ENCODE measurements around the gene CCNYL1. TPM values are rescaled to one million over a fixed set of nuclear protein-coding genes. Genes with fewer than 3 reads are reported as not detected.
"Not testable (repeated sequence)": the region's sequence is repeated elsewhere in the genome, so short reads cannot be mapped to it uniquely, and the experiment has no call there.

CCNYL1 gene
- total RNA-seq, 1 donor from 2014 or later = 7.1 TPM

DNA sequence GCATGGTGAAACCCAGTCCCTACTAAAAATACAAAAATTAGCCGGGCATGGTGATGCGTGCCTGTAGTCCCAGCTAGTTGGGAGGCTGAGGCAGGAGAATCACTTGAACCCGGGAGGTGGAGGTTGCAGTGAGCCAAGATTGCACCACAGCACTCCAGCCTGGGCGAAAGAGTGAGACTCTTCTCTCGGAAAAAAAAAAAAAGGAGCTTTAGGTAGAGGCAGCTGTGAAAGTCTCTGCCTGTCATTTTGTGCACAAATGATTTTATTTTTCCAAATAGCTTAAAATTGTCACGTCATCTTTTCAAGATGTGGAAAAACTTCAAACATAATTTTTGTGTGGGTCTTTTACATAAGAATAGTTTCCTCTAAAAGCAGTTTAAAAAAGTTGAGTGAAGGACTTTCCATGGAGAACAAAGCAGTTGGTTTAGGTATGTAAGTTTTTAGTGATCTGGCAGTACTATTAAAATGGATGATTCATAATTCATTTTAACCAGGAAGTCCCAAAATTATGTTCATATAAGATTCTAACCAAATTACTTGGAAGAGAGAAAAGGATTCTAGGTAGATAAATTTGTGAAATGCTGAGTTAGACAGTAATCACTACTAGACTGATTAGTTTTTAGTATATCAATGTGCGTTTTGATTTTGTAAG lies 11.5 kb downstream of the CCNYL1 start:
- intact Hi-C loops (cut with DNase I) = no loop called here
- H3K36me3 ChIP-seq = no peaks in the 10 kb centered on the region
- peaks cover 14% of the 10 kb centered on the region for H3K4me1 ChIP-seq
- no peak for DNase-seq (ENCODE audit: extremely low spot score in 2 of 2)
- TF ChIP-seq POLR2AphosphoS5 (IDR thresholded peaks at IDR 0.05; ENCODE audit: insufficient read depth in 1 of 2, low read depth in 1 of 2) = no peak
- TF ChIP-seq POLR2A (IDR thresholded peaks at IDR 0.05) = no peak
- no peak overlapping the region for H3K4me3 ChIP-seq
- H3K27ac ChIP-seq = no peak overlapping the region
- H3K9me3 ChIP-seq = no peaks in the 10 kb centered on the region
- H3K27me3 ChIP-seq = no peaks in the 10 kb centered on the region

DNA sequence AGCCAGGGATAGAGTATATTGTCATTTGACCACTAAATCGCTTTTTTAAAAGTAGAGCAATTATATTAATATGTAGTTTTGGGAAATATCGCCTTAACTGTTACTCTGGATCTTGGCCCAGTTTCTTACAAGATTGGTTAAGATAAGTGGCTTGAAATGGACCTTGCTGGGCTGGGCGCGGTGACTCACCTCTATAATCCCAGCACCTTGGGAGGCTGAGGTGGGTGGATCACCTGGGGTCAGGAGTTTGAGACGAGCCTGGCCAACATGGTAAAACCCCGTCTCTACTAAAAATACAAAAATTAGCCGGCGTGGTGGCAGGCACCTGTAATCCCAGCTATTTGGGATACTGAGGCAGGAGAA lies 12.0 kb downstream of the CCNYL1 start:
- H3K4me1 ChIP-seq = peaks cover 11% of the 10 kb centered on the region
- H3K9me3 ChIP-seq; intact Hi-C loops (cut with DNase I); H3K36me3 ChIP-seq; DNase-seq (ENCODE audit: extremely low spot score in 2 of 2); H3K4me3 ChIP-seq; H3K27me3 ChIP-seq; H3K27ac ChIP-seq: not testable (repeated sequence)

DNA sequence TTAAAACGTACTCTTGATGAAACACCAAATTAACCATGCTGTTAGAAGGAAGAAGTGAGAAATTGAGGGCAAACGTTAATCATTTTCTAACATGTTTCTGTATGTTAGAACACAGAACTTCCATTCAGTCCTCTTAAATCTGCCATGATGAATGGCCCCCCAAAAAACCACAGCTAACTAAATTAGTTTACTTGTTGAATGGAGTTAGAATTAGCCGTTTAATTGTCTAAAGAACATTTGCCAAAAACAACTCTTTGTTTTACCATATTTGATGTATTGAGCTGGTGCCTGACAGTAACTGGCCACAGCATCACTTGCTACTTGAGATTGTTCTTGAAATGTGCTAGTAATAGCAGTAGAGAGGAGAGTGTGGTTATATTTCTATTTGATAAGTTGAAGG lies 12.7 kb downstream of the CCNYL1 start:
- Histone ChIP-seq H3K36me3 (no peaks in the 10 kb centered on the region), H3K27ac (no peak overlapping the region), H3K27me3 (no peaks in the 10 kb centered on the region), H3K4me1 (peaks cover 10% of the 10 kb centered on the region), H3K9me3 (no peaks in the 10 kb centered on the region), H3K4me3 (no peak overlapping the region)
- intact Hi-C loops (cut with DNase I) = no loop called here
- no peak for DNase-seq (ENCODE audit: extremely low spot score in 2 of 2)
- TF ChIP-seq, protein P1, sequence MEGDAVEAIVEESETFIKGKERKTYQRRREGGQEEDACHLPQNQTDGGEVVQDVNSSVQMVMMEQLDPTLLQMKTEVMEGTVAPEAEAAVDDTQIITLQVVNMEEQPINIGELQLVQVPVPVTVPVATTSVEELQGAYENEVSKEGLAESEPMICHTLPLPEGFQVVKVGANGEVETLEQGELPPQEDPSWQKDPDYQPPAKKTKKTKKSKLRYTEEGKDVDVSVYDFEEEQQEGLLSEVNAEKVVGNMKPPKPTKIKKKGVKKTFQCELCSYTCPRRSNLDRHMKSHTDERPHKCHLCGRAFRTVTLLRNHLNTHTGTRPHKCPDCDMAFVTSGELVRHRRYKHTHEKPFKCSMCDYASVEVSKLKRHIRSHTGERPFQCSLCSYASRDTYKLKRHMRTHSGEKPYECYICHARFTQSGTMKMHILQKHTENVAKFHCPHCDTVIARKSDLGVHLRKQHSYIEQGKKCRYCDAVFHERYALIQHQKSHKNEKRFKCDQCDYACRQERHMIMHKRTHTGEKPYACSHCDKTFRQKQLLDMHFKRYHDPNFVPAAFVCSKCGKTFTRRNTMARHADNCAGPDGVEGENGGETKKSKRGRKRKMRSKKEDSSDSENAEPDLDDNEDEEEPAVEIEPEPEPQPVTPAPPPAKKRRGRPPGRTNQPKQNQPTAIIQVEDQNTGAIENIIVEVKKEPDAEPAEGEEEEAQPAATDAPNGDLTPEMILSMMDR (IDR thresholded peaks at IDR 0.05) = no peak
- TF ChIP-seq POLR2AphosphoS5 (IDR thresholded peaks at IDR 0.05; ENCODE audit: insufficient read depth in 1 of 2, low read depth in 1 of 2) = no peak
- no peak for TF ChIP-seq POLR2A (IDR thresholded peaks at IDR 0.05)

DNA sequence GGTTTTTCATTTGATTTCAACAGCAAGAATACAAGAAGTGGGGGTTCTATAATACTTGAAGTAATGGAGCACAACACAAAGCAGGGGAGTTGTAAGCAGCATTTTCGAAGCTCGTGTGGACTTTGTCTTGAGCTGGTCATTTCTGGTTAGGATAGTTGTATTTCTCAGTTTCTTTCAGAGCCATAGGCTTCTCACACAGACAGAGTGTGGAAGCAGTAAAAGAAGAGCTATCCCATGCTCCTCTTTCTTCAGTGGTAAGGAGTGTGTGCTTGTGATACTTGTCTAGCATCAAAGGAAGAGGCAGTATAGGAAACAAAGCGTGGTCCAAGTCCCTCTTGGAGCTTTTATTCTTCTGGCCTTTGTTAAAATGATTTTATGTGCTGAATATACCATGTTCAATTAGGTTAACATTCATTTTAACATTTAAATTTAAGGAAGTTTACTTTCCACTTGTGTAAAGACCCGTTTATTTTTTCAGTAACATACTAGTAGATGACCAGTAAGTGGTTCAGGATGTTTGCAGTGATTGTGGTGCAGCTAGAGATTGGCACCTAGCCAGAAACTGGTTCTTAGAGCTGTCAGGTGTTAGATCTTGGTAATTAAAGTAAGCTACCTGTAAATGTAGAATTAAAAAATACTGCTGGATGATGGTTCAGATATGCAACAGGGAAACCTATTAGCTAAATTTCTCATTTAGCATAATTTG lies 14.6 kb downstream of the CCNYL1 start:
- H3K36me3 ChIP-seq = no peaks in the 10 kb centered on the region
- peaks cover 10% of the 10 kb centered on the region for H3K4me1 ChIP-seq
- TF ChIP-seq POLR2AphosphoS5 (IDR thresholded peaks at IDR 0.05; ENCODE audit: insufficient read depth in 1 of 2, low read depth in 1 of 2) = no peak
- TF ChIP-seq POLR2A (IDR thresholded peaks at IDR 0.05) = no peak
- TF ChIP-seq, protein P1 (IDR thresholded peaks at IDR 0.05) = no peak
- no peak overlapping the region for H3K4me3 ChIP-seq
- DNase-seq (ENCODE audit: extremely low spot score in 2 of 2) = no peak
- intact Hi-C loops (cut with DNase I) = no loop called here
- H3K9me3 ChIP-seq = no peaks in the 10 kb centered on the region
- no peak overlapping the region for H3K27ac ChIP-seq
- H3K27me3 ChIP-seq = no peaks in the 10 kb centered on the region

DNA sequence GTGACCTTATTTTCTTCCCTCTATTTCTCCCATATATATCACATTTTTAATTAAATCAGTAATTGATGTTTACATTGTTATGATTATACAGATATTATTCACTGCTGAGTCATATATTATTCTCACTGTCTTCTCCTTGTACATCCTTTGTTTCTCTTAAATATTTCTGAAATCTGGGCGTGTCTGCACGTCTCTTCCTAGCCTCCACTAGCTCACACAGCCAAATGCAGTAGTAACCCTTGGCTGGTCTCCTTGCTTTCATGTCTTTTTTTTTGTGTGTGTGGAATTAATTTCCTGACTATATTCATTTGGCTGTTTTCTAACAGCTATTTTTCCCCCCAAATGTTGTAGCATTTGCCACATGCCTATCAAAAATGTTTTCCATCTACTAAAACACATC lies 15.8 kb downstream of the CCNYL1 start:
- no peak for DNase-seq (ENCODE audit: extremely low spot score in 2 of 2)
- H3K4me3 ChIP-seq = no peak overlapping the region
- no peak overlapping the region for H3K27ac ChIP-seq
- no peaks in the 10 kb centered on the region for H3K9me3 ChIP-seq
- TF ChIP-seq POLR2AphosphoS5 (IDR thresholded peaks at IDR 0.05; ENCODE audit: insufficient read depth in 1 of 2, low read depth in 1 of 2) (no peak), POLR2A (IDR thresholded peaks at IDR 0.05) (no peak)
- TF ChIP-seq, protein P1 (IDR thresholded peaks at IDR 0.05) = no peak
- H3K36me3 ChIP-seq = no peaks in the 10 kb centered on the region
- intact Hi-C loops (cut with DNase I) = no loop called here
- no peaks in the 10 kb centered on the region for H3K27me3 ChIP-seq
- H3K4me1 ChIP-seq = peaks cover 10% of the 10 kb centered on the region

DNA sequence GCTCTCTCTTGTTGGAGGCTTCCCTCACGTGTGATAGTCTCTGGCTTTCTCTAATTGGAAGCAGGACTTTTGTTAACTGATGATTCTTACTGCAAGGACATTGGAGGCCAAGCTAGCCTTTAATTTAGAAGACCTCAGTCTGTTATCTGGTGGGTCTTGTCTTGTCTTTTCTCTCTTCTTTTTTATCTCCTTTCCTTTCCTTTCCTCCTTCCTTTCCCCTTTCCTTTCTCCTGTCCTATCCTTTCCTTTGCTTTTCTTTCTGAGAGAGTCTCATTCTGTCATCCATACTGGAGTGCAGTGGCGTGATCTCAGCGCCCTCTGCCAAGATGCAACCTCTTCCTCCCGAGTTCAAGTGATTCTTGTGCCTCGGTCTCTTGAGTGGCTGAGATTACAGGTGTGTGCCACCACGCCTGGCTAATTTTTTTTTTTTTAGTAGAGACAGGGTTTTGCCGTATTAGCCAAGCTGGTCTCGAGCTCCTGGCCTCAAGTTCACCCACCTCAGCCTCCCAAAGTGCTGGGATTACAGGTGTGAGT lies 18.1 kb downstream of the CCNYL1 start:
- no peaks in the 10 kb centered on the region for H3K27me3 ChIP-seq
- no peak overlapping the region for H3K27ac ChIP-seq
- H3K4me1 ChIP-seq = peaks cover 4% of the 10 kb centered on the region
- H3K36me3 ChIP-seq = peaks cover 0 to under 1% of the 10 kb centered on the region in 2 donors
- H3K9me3 ChIP-seq = no peaks in the 10 kb centered on the region
- intact Hi-C loops (cut with DNase I) = no loop called here
- no peak for TF ChIP-seq POLR2A (IDR thresholded peaks at IDR 0.05)
- TF ChIP-seq, protein P1 (IDR thresholded peaks at IDR 0.05) = no peak
- H3K4me3 ChIP-seq = no peak overlapping the region
- no peak for DNase-seq (ENCODE audit: extremely low spot score in 2 of 2)

Data from vagina (tissue), 2 donors.